GM12891 (cell line): ENCODE measurements around the gene MGAT2.

Source experiments
- POLR2A ChIP-seq: IDR thresholded peaks from 2 replicates; pipeline ENCODE4 v1.6.1; 2011; ENCODE audit warnings: low read depth, low read length, control low read depth
- TAF1 ChIP-seq: IDR thresholded peaks from 2 replicates; pipeline ENCODE4 v1.6.1; 2011; ENCODE audit warnings: low read depth, low read length, control low read depth

DNA sequence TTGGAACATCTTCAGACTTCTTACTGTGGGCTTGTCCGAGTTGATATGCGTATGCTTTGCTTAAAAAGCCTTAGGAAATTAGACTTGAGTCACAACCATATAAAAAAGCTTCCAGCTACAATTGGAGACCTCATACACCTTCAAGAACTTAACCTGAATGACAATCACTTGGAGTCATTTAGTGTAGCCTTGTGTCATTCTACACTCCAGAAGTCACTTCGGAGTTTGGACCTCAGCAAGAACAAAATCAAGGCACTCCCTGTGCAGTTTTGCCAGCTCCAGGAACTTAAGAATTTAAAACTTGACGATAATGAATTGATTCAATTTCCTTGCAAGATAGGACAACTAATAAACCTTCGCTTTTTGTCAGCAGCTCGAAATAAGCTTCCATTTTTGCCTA lies 13.0 kb upstream of the MGAT2 start:
- no peak for TF ChIP-seq POLR2A
- no peak for TF ChIP-seq TAF1
